Stimulated activated CD4-positive, alpha-beta T cell treated with anti-CD3 and anti-CD28 coated beads, Interleukin-12 subunit alpha, Interleukin-12 subunit beta, amount 100 ng/mL, for 24 hours (primary cell): Measurements from ENCODE around the gene SNRPB.
"Not testable (repeated sequence)": the region's sequence is repeated elsewhere in the genome, so short reads cannot be mapped to it uniquely, and the experiment has no call there.

ENCODE experiments used
- DNase-seq, 2 experiments: peaks; one replicate each; pipeline ENCODE4 v3.0.0-alpha.2; 2020; ENCODE audit warnings: low read depth in 2 of 2

Gene SNRPB

DNA sequence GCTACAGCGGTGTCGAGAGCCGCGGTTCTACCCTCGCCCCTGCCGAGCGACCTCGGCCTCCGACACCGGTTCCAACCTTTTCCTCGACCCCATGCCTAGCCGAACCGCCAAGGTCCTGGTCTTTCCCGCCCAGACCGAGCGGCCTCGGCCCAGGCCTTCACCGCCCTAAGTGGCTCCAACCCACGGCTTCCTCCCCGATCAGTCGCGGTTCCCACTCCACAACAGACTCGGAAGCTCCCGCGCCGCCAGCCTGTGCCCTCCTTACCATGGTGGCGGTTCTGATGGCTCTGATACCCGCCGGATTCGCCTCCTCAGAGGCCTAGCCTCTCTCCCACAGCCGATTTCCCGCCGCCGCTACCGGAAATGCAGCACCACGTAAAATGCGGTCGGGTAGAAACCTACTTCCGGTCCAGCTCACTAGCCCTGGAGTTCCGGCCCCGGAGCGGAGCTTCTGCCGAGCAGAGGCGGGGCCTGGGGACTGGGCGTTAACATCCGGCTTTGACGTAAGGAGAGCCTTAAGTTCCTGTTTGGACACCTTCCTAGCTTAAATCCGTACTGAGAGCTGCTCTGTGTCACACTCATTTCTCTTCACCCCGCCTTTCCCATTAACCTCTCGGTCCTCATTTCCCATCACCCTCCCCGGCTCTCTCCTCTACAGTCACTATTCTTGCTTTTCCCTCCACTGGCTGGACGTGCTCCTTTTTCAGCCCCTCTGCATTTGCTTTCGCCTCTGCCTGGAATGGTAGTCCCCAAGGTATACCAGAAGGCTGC is at the start of gene SNRPB:
Gene SNRPB (minus strand): TSS at position 367 of the 771 bp plus-strand sequence. CDS start 99 bp downstream, at position 268.
- DNase-seq = peak; percentile 96 to 97

DNA sequence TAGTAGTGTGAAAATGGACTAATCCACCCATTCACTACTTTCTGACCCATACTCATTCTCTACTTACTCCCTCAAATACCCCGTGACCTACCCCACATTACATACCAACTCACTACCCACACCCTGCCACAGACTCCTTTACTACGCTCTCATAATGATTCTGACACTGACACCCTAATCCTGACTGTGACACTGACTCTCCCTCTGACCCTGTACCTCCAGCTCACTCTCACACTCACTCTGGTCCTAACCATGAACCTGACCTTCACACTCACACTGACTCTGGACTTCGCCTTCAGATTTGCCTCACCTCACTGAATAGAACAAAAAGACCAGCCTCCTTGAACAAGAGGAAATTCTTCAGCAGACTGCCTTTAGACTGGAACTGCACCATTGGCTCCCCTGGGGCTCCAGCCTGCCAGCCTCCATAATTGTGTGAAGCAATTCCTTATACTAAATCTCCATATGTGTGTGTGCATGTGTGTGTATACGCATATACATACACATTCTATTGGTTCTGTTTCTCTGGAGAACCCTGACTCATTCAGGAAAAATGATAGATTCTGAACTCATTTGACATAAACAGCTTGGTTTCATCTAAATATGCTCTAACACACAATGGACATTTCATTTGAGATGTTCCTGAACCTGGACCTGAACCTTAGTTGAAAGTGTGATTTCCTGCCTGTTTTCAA is 48.7 kb upstream of the SNRPB start:
- DNase-seq = no peak

DNA sequence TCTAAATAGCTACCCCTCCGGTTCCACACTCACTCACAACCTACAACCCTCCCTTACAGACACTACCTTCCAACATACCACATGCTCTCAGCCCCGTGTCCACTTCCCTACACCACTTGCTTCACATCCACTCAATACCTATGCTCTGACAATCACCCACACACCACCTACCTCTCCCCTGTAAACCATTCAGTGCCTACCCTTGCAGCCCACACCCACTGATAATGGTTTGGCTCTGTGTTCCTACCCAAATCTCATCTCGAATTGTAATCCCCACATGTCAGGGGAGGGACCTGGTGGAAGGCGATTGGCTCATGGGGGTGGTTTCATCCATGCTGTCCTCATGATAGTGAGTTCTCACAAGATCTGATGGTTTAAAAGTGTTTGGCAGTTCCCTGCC is 48.0 kb upstream of the SNRPB start:
- no peak for DNase-seq

DNA sequence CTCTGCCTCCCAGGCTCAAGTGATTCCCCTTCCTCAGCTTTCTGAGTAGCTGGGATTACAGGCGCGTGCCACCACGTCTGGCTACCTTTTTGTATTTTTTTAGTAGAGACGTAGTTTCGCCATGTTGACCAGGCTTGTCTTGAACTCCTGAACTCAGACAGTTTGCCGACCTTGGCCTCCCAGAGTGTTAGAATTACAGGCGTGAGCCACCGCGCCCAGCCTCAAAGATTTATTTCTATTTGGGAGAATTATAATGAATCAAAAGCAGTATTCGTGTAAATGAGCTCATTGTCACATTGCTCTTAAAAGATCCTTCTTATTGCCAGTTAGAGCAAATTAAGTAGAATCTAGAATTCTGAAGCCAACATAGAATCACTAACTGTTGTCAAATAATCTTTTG is 47.5 kb upstream of the SNRPB start:
- DNase-seq = no peak

DNA sequence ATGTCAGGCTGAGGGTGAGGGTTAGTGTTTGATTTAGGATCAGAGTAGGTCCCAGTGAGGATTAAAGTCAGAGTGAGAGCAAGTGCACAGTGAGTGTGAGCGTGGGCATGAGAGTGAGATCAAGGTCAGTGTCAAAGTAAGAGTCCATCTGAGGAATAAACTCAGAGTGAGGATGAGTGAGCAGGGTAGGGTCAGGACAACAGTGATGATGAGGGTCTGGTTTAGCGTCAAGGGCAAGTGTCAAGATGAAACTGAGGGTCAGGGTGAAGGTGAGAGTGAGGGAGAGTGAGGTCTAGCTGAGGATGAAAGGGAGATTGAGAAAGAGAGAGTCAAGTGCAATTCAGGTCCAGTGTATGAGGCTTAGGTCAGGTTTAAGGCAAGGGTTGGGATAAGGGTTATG is 45.8 kb upstream of the SNRPB start:
- no peak for DNase-seq

DNA sequence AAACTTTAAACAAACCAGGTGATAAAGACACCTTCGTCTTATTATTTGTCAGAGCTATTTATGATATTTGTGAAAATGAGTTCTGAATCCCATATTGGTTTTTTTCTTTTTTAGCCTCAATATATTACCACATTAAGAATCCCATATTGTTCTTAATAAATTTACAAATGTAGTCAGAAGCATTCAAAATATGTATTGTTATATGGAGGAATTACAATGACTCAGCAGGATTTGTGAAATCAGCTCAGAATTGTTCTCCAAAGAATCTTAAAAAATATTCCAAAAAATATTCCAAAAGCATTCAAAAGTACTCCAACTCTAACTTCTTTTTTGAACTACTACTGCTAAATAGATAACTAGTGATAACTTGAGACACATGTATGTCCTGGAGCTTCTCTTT is 44.6 kb upstream of the SNRPB start:
- no peak for DNase-seq

DNA sequence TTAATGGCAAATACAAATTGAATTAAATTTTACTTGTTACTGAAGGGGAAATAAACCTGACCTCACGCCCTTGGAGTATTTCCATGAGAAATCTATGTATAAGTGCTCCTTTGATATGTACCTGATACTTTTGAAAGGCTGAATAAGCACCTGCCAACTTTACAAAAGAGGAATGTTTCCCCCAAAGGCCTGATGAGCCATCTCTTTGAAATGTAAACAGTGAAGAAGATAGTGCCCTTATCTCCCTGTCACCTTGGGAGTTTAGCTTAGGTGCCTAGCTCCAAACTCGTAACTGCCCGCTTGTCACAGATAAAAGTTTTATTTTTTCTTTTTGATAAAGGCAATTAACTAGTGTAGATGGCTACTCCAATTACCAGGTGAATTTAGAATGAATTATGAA is 39.2 kb upstream of the SNRPB start:
- DNase-seq = no peak

DNA sequence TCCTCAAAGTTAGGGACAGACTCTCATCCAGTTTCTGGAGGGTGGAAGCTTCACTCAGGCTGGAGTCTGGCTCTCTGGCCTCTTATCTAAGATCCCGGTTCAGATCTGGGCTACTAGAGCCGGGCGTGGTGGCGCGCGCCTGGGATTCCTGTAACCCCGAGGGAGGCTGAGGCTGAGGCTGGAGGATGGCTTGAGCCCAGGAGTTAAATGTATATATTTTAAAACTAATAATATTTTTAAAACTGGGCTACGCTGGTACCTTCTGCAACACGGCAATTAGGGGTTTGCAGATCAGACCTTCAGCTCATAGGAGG is 38.8 kb upstream of the SNRPB start:
- no peak for DNase-seq

DNA sequence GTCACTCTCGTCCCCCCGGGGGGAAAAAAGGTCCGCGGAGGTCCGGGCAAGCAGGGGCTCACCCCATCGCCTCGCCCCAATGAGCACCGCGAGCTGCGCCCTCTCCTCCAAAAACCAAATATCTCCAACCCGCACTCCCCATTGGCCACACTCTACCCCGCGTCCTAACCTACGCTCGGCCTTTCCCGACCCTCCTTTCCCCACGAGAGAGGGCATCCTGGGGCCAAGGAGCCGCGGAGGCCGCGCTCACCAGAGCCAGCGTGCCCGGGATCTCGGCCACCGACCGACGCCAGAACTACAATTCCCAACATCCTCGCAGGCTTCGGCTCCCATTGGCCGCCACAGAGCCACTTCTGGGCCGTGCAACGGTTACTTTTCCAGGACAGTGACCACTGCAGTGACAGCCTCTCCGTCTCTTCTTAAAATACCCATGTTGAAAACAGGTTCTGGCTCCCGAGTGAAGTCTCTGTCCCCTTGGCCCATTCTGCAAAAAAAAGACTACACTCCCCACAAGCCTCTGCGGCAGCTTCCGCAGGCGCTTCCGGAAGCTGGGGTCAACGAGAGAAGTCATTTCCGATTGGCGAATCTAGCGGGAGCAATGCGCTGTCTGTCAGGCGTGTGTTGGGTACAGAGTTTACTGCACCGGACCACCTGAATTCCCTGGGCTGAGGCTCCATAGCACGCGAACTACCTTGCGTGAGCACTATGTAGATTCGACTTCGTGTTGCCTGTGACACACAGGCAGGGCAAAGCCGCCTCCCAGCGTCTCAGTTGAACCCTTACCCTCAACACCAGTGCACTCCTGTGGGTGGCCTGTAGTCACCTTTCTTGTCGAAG is 38.3 kb upstream of the SNRPB start, which contains the start of gene ZNF343:
Gene ZNF343 (minus strand): TSS at position 285 of the 837 bp plus-strand sequence. CDS start 15,020 bp downstream, outside the sequence.
- peak; percentile 63 to 66 for DNase-seq

DNA sequence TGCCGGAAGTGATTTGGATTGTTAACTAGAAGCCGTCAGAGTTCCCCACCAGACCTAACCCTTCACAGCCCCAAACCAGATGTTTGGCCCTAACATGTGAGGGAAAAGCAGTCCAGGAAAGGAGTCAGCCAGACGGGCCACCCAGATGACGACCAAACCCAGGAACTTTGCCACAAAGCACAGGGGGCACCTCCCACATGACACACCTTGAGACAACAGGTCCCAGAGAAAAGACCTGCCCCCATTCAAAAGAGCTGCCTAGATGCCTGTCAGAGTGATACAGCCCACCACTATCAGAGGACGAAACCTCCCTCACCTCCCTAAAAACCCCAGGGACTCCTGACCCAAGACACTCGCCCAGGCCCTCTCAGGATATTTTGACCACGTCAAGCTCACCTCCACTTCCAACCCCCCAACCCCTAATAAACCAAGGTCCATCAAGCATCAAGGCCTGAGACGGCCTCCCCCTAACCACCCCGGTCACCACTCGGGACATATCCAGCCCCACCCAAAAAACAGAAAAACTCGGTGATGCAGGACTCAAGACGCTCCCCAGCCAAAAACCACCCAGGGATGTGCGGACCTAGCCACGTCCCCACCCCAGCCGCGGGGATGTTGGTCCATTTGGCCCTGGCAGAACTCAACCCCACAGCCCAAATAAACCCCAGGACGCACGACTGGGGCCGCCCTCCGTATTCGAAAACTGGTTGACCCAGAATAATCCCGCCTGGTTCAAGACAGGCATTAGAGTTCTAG is 37.5 kb upstream of the SNRPB start:
- DNase-seq = no peak

DNA sequence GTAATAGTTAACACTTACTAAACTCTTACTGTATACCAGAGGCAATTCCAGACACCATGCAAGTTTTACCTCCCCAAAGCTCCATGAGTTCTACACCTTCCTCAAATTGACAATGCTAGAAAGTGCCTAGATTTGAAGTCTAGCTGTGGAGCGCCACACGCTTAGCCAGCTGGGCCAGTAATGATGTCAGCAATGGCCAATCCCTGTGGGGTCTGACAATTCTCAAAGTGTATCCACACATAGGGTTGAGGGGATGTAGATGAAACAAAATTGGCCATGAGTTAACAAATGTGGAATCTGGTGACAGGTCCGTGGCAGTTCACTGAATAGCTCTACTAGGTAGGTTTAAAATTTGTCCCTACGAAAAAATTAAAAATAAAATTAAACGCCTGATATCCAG is 36.9 kb upstream of the SNRPB start:
- no peak for DNase-seq

DNA sequence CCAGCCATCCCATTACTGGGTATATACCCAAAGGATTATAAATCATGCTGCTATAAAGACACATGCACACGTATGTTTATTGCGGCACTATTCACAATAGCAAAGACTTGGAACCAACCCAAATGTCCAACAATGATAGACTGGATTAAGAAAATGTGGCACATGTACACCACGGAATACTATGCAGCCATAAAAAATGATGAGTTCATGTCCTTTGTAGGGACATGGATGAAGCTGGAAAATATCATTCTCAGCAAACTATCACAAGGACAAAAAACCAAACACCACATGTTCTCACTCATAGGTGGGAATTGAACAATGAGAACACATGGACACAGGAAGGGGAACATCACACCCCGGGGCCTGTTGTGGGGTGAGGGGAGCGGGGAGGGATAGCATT is 35.8 kb upstream of the SNRPB start:
- not testable (repeated sequence) for DNase-seq

DNA sequence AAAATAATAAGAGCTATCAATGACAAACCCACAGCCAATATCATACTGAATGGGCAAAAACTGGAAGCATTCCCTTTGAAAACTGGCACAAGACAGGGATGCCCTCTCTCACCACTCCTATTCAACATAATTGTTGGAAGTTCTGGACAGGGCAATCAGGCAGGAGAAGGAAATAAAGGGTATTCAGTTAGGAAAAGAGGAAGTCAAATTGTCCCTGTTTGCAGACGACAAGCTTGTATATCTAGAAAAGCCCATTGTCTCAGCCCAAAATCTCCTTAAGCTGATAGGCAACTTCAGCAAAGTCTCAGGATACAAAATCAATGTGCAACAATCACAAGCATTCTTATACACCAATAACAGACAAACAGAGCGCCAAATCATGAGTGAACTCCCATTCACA is 34.2 kb upstream of the SNRPB start:
- not testable (repeated sequence) for DNase-seq

DNA sequence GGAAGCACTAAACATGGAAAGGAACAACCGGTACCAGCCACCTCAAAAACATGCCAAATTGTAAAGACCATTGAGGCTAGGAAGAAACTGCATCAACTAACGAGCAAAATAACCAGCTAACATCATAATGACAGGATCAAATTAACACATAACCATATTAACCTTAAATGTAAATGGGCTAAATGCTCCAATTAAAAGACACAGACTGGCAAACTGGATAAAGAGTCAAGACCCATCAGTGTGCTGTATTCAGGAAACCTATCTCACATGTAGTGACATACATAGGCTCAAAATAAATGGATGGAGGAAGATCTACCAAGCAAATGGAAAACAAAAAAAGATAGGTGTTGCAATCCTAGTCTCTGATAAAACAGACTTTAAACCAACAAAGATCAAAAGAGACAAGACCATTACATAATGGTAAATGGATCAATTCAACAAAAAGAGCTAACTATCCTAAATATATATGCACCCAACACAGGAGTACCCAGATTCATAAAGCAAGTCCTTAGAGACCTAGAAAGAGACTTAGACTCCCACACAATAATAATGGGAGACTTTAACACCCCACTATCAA is 32.3 kb upstream of the SNRPB start:
- DNase-seq = not testable (repeated sequence)

DNA sequence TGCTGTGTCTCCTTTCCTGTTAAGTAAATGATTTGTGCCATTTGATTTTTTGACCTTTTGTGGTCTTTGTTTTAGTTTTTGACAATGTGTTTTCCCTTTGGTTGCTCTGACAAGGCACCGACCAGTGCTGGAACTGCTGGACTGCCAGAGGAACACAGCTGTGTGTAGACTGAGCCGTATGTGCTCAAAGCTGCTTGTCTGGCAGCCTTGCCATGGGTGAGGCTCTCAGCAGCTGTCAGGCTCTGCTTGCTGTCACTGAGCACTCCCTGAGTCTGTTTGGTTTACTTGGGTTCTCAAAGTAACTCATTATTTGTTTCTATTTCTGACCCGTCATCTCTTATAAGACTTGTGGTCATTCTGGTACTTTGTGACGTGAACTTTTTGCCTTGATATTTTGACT is 15.1 kb upstream of the SNRPB start:
- DNase-seq = no peak

DNA sequence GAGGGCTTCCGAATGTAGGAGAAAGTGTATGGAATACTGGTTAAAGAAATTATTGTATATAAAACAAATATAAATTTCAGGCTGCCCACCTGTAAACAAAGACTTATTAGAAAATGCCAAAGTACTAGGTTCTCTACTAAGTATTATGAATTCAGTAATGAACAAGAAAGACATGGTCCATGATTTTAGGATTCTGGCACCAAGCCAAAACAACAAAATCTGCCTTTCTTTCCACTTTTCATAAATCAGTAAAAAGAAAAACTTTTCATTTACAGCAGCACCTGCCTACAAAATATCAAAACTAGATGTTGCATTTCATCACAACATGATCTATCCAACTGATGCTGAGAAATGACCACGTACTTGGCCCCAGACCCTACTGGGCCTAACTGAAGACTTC is 14.5 kb upstream of the SNRPB start:
- DNase-seq = no peak

DNA sequence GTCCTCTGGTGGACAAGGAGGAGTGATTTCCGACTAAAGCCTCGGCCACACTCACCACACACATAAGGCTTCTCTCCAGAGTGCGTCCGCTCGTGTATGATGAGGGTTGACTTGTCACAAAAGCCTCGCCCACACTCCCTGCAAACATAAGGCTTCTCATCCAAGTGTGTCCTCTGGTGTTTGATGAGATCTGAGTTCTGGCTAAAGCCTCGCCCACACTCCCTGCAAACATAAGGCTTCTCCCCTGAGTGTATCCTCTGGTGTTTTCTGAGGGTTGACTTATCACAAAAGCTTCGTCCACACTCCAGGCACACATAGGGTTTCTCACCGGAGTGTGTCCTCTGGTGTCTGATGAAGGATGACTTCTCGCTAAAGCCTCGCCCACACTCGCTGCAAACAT is 12.9 kb upstream of the SNRPB start:
- DNase-seq = no peak

DNA sequence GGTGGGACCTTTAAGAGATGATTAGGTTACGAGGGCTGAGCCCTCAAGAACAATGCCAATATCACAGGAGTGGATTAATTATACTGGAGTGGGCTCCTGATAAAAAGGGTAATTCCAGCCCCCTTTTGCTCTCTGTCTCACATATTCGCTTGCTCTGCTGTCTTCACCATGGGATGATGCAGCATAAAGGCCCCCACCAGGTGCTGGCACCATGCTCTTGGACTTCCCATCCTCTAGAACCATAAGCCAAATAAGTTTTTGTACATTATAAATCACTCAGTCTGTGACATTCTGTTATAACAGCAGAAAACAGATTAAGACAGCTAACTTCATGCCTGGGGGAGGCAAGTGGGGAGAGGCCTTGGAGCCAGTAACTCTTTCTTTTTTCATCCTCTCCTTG is 9.8 kb upstream of the SNRPB start:
- DNase-seq = no peak

DNA sequence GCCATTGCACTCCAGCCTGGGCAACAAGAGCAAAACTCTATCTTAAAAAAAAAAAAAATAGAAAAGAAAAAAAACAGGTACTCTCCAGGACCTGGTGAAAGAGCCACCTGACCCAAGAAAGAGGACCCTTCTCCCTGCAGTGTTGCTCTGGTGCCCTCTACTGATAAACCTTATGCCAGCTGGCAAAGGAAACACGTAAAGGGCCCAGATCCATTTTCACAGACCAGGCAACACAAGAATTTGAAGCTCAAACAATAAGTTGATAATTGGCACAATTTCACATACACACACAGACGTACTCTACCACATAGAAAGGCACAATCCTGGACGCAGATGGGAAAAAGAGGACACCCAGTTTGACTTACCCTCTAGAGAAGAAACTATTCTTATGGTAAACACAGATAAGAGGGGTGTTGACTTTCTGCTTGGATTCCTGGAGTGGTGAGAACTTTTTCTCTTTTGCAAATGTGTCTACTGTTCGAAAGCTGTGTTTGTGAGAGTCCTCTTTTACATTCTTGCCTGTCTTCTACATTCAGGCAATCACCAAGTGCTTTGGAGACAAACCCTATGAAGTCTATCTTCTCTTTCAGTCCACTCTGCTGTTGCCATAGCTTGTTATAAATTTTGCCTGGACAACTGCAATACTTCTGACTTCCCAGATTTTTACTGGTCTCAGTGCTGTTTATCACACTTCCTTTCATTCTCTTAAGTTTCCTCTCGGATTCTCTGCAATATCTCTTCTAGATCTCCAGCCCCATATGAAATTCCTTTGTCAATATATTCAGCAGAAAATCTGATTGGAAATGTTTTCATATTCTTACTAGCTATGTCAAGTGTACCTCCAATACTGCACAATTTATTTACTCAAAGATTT is 6.4 kb upstream of the SNRPB start:
- no peak for DNase-seq
